NK-92 treated with Interleukin-12 subunit alpha and Interleukin-12 subunit beta, amount 100 ng/mL, for 24 hours (cell line): Measurements from ENCODE around the gene HSPBP1.

Experiments
- DNase-seq: peaks from one replicate; lab custom pipeline; 2025; lab: John Stamatoyannopoulos, UW

The HSPBP1 gene

DNA sequence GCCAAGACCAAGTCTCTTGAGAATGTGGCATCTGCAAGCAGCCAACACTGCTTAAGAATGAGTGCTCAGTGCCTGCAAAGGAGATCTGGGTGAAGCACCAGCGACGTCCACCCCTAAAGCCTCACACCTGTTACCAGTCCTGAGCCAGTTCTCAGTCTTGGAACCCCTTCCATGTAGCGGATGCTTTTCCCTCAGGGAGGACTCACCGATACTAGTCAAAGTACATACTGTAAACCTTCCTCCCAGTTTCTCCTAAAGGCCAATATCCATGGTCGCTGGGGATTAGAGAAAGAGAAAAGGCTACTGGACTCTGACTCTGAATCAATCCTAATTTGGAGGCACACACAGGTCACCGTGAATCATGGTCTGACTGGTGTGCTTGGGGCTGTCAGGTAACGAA lies 66.4 kb downstream of the HSPBP1 start:
- DNase-seq: no peak

DNA sequence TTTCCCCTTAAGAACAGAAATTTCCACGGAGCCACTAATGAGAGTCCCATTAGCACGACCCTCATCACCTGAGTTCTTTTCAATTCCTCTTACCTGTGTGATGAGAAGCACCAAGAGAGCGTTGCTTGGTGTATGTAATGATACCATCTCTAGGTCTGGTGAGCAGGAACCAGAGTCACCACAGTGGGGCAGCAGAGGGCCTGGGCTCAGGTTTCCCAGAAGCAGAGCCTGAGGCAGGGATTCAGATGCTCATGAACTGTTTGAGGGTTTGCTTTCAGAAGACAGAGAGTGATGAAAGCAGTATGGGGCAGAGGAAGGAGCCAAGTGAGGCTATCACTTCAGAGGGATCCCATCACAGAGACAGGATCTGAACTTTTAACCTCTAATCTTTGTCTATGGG lies 67.5 kb downstream of the HSPBP1 start:
- DNase-seq: peak; percentile 54
